Mammary epithelial cell (primary cell): Measurements from ENCODE around the gene NATD1.

Source experiments
- EZH2 ChIP-seq: IDR thresholded peaks from 2 replicates; pipeline ENCODE4 v1.6.1; 2012; ENCODE audit warnings: low read length, inconsistent platforms, borderline replicate concordance
- TF ChIP-seq, protein P1 (sequence below), 2 donors: IDR thresholded peaks in 1 of 2; conservative IDR thresholded peaks in 1 of 2; 2 replicates each; pipeline ENCODE4 v1.5.1; 2011 to 2012; ENCODE audit warnings: inconsistent platforms in 2 of 2, low read length in 2 of 2, mild to moderate bottlenecking in 2 of 2, control low read depth in 1 of 2, low read depth in 1 of 2; ENCODE audit not compliant: insufficient read depth in 1 of 2; ENCODE audit errors: extremely low read depth in 1 of 2

DNA sequence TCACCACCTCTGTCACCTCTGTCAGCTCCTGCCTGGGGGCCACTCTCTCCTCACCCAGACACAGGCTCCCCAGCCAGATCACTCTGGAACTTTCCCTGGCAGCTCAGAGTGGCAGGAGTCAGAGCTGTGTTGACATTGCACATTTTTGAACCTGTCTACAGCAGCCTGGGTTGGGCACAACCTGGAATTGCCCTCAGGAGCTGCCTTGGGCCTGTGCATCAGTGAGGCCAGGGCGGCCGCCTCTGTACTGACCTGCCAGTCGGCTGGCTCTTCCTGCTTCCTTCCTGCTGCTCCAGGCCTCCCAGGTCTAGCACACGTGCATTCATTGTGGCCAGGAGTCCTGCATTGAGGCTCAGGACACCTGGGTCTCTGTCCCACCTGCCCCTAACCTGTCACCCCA is 25.1 kb downstream of the NATD1 start:
- TF ChIP-seq, protein P1, sequence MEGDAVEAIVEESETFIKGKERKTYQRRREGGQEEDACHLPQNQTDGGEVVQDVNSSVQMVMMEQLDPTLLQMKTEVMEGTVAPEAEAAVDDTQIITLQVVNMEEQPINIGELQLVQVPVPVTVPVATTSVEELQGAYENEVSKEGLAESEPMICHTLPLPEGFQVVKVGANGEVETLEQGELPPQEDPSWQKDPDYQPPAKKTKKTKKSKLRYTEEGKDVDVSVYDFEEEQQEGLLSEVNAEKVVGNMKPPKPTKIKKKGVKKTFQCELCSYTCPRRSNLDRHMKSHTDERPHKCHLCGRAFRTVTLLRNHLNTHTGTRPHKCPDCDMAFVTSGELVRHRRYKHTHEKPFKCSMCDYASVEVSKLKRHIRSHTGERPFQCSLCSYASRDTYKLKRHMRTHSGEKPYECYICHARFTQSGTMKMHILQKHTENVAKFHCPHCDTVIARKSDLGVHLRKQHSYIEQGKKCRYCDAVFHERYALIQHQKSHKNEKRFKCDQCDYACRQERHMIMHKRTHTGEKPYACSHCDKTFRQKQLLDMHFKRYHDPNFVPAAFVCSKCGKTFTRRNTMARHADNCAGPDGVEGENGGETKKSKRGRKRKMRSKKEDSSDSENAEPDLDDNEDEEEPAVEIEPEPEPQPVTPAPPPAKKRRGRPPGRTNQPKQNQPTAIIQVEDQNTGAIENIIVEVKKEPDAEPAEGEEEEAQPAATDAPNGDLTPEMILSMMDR (conservative IDR thresholded peaks at IDR 0.05 in 1 of 2, IDR thresholded peaks at IDR 0.05 in 1 of 2; ENCODE audit: extremely low read depth in 1 of 2, insufficient read depth in 1 of 2, low read depth in 1 of 2, low read length in 2 of 2), result no peak
- no peak for TF ChIP-seq EZH2
